Tibial nerve (tissue), 4 donors: ENCODE data around the gene SYPL1.

Experiments
- EP300 ChIP-seq, 2 donors: sonication (generic); formaldehyde crosslinking; IDR thresholded peaks; one replicate each; pipeline ENCODE4 v1.6.1; 2017; ENCODE audit warnings: antibody characterized with exemption in 2 of 2, mild to moderate bottlenecking in 1 of 2
- POLR2A ChIP-seq, 2 donors: fragments of 450-650 bp; IDR thresholded peaks; one replicate each; pipeline ENCODE4 v1.6.1; 2017; ENCODE audit warnings: antibody characterized with exemption in 2 of 2, mild to moderate bottlenecking in 2 of 2, moderate library complexity in 2 of 2
- TF ChIP-seq, protein P1 (sequence below), 5 experiments: fragments of 200-600 bp in 3 of 5; fragments of 450-650 bp in 2 of 5; sonication (generic) in 3 of 5; IDR thresholded peaks; one replicate each; pipeline ENCODE4 v1.5.1; 2016 to 2019; ENCODE audit warnings: antibody characterized with exemption in 5 of 5, mild to moderate bottlenecking in 3 of 5, moderate library complexity in 2 of 5

- no peak for TF ChIP-seq POLR2A (IDR thresholded peaks at IDR 0.05)
- TF ChIP-seq, protein P1, sequence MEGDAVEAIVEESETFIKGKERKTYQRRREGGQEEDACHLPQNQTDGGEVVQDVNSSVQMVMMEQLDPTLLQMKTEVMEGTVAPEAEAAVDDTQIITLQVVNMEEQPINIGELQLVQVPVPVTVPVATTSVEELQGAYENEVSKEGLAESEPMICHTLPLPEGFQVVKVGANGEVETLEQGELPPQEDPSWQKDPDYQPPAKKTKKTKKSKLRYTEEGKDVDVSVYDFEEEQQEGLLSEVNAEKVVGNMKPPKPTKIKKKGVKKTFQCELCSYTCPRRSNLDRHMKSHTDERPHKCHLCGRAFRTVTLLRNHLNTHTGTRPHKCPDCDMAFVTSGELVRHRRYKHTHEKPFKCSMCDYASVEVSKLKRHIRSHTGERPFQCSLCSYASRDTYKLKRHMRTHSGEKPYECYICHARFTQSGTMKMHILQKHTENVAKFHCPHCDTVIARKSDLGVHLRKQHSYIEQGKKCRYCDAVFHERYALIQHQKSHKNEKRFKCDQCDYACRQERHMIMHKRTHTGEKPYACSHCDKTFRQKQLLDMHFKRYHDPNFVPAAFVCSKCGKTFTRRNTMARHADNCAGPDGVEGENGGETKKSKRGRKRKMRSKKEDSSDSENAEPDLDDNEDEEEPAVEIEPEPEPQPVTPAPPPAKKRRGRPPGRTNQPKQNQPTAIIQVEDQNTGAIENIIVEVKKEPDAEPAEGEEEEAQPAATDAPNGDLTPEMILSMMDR (IDR thresholded peaks at IDR 0.05): no peak
- TF ChIP-seq EP300 (IDR thresholded peaks at IDR 0.05): no peak
Observed at GRCh38 chr7:106134241-106134640, 22.1 kb upstream of the SYPL1 start.
